Tibial artery (tissue), 4 donors: Measurements from ENCODE around the gene RELT.
"Not testable (repeated sequence)": the region's sequence is repeated elsewhere in the genome, so short reads cannot be mapped to it uniquely, and the experiment has no call there.

Experiments used
- DNase-seq, 2 donors: peaks; one replicate each; pipeline ENCODE4 v3.0.0-alpha.2; 2019
- H3K27ac ChIP-seq, 2 donors: fragments of 200-600 bp; sonication (generic) in 1 of 2; 1 replicate in 1 of 2; 2 replicates in 1 of 2; pipeline ENCODE4 v1.5.1; 2018 to 2019; ENCODE audit warnings: mild to moderate bottlenecking in 1 of 2
- H3K27me3 ChIP-seq, 2 donors: fragments of 200-600 bp; sonication (generic) in 1 of 2; one replicate each; pipeline versions ENCODE4 v1.5.1 to v1.6.0; 2016 to 2019
- H3K36me3 ChIP-seq, 3 donors: fragments of 200-600 bp; sonication (generic) in 2 of 3; one replicate each; pipeline ENCODE4 v1.5.1; 2016 to 2019; ENCODE audit warnings: mild to moderate bottlenecking in 2 of 3
- H3K4me1 ChIP-seq, 4 donors: fragments of 200-600 bp; sonication (generic) in 2 of 4; 1 replicate in 3 of 4; 2 replicates in 1 of 4; pipeline ENCODE4 v1.5.1; 2016 to 2019
- H3K4me3 ChIP-seq, 2 donors: fragments of 200-600 bp; sonication (generic) in 1 of 2; 1 replicate in 1 of 2; 2 replicates in 1 of 2; pipeline ENCODE4 v1.5.1; 2018 to 2019; ENCODE audit warnings: mild to moderate bottlenecking in 2 of 2
- H3K9me3 ChIP-seq, 3 donors: fragments of 200-600 bp; sonication (generic) in 1 of 3; one replicate each; pipeline ENCODE4 v1.5.1; 2016 to 2019
- intact Hi-C: fragments of 100-400 bp; cut with DNase I; formaldehyde crosslinking; loops from one replicate; pipeline ENCODE4 v1.15.0; 2023; ENCODE audit warnings: low total_unique reads
- TF ChIP-seq, protein P1 (sequence below), 2 experiments: fragments of 200-600 bp in 1 of 2; fragments of 450-650 bp in 1 of 2; IDR thresholded peaks; one replicate each; pipeline ENCODE4 v1.5.1; 2017 to 2019; ENCODE audit warnings: antibody characterized with exemption in 2 of 2, mild to moderate bottlenecking in 1 of 2, moderate library complexity in 1 of 2

The RELT gene

GRCh38 chr11:73429121-73429750 lies 53.0 kb downstream of the RELT start:
- no peak for DNase-seq
- Histone ChIP-seq H3K27ac (no peak overlapping the region), H3K36me3 (peaks cover 0 to 6% (median 3%) of the 10 kb centered on the region in 3 donors), H3K4me1 (peaks cover 0 to 32% (median 7%) of the 10 kb centered on the region in 4 donors), H3K4me3 (no peak overlapping the region), H3K27me3 (no peaks in the 10 kb centered on the region), H3K9me3 (no peaks in the 10 kb centered on the region)
- intact Hi-C loops = no loop called here
- TF ChIP-seq, protein P1, sequence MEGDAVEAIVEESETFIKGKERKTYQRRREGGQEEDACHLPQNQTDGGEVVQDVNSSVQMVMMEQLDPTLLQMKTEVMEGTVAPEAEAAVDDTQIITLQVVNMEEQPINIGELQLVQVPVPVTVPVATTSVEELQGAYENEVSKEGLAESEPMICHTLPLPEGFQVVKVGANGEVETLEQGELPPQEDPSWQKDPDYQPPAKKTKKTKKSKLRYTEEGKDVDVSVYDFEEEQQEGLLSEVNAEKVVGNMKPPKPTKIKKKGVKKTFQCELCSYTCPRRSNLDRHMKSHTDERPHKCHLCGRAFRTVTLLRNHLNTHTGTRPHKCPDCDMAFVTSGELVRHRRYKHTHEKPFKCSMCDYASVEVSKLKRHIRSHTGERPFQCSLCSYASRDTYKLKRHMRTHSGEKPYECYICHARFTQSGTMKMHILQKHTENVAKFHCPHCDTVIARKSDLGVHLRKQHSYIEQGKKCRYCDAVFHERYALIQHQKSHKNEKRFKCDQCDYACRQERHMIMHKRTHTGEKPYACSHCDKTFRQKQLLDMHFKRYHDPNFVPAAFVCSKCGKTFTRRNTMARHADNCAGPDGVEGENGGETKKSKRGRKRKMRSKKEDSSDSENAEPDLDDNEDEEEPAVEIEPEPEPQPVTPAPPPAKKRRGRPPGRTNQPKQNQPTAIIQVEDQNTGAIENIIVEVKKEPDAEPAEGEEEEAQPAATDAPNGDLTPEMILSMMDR (IDR thresholded peaks at IDR 0.05) = no peak

DNA sequence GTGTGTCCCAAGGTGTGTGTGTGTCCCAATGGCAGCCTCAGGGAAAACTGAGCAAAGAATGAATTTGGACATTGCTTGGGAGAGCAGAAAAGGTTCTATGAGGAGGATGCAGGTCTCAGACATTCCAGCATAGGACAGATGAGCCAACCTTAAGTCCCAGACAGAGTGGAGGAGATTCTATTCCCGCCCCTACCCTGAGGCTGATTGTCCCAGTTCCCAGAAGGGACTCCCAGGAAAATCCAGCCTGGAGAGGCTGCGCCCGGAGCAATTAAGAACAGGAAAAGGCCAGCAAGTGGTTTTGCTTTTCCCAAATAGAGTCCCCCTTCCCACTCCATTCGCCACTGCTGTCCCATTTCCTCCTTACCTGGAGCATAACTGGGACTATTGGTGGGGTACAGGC lies 54.1 kb downstream of the RELT start:
- Histone ChIP-seq H3K4me1 (peaks cover 0 to 32% (median 7%) of the 10 kb centered on the region in 4 donors), H3K4me3 (no peak overlapping the region), H3K9me3 (no peaks in the 10 kb centered on the region), H3K27ac (no peak overlapping the region), H3K27me3 (no peaks in the 10 kb centered on the region), H3K36me3 (peaks cover 0 to 6% (median 3%) of the 10 kb centered on the region in 3 donors)
- intact Hi-C loops = no loop called here
- DNase-seq = no peak
- TF ChIP-seq, protein P1 (IDR thresholded peaks at IDR 0.05) = no peak

GRCh38 chr11:73431396-73431795 lies 55.2 kb downstream of the RELT start:
- Histone ChIP-seq H3K9me3 (no peaks in the 10 kb centered on the region), H3K27ac (no peak overlapping the region), H3K27me3 (no peaks in the 10 kb centered on the region), H3K4me1 (peaks cover 0 to 21% (median 4%) of the 10 kb centered on the region in 4 donors), H3K36me3 (peaks cover 0 to 6% (median 3%) of the 10 kb centered on the region in 3 donors), H3K4me3 (no peak overlapping the region)
- intact Hi-C loops = no loop called here
- DNase-seq = no peak
- TF ChIP-seq, protein P1 (IDR thresholded peaks at IDR 0.05) = no peak

GRCh38 chr11:73436859-73437258 lies 60.7 kb downstream of the RELT start:
- H3K36me3 ChIP-seq, intact Hi-C loops, H3K27ac ChIP-seq, H3K27me3 ChIP-seq, H3K4me3 ChIP-seq, DNase-seq, H3K9me3 ChIP-seq, H3K4me1 ChIP-seq: not testable (repeated sequence)

- TF ChIP-seq, protein P1 (IDR thresholded peaks at IDR 0.05) = no peak
- Histone ChIP-seq H3K27ac (no peak overlapping the region), H3K4me3 (no peak overlapping the region), H3K4me1 (peaks cover 0 to 5% (median 2%) of the 10 kb centered on the region in 4 donors), H3K36me3 (no peaks in the 10 kb centered on the region), H3K9me3 (no peaks in the 10 kb centered on the region), H3K27me3 (no peaks in the 10 kb centered on the region)
- intact Hi-C loops = no loop called here
- DNase-seq = no peak
Observed at GRCh38 chr11:73439002-73439843, 63.0 kb downstream of the RELT start.

DNA sequence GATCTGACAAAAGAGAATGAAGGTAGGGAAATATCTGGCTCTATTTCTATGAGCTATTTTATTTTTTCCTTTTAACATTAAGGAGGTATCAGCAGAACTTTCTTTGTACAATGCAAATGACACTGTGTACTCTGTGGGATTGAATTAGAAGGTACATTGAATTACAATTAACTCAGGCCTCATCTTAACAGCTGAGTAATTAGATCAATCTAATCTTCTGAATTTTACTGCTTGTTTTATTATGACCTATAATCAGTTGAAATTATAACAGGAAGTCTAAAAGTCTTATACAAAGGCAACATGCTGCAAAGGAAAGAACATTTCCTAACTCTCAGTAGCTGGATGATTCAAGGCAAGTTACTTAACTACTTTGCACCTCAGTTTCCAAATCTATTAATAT lies 69.8 kb downstream of the RELT start:
- TF ChIP-seq, protein P1 (IDR thresholded peaks at IDR 0.05) = no peak
- Histone ChIP-seq H3K4me1 (no peaks in the 10 kb centered on the region), H3K27ac (no peak overlapping the region), H3K27me3 (no peaks in the 10 kb centered on the region), H3K36me3 (no peaks in the 10 kb centered on the region), H3K4me3 (no peak overlapping the region), H3K9me3 (no peaks in the 10 kb centered on the region)
- no peak for DNase-seq
- intact Hi-C loops = no loop called here
